HepG2 (cell line): ENCODE results near the gene LIM2. TPM values are rescaled to one million over a fixed set of nuclear protein-coding genes. Genes with fewer than 3 reads are reported as not detected.

ENCODE experiments used
- CBX5 ChIP-seq: sonication (generic); formaldehyde crosslinking; IDR thresholded peaks from 2 replicates; pipeline ENCODE4 v1.4.0; 2020; ENCODE audit warnings: missing genetic modification reagents, borderline replicate concordance
- ELF3 ChIP-seq: IDR thresholded peaks from 2 replicates; pipeline ENCODE4 v1.6.1; 2016; ENCODE audit warnings: missing genetic modification reagents, missing compliant biosample characterization
- KDM5B ChIP-seq: sonication (generic); formaldehyde crosslinking; IDR thresholded peaks from 2 replicates; pipeline ENCODE4 v1.4.0; 2020; ENCODE audit warnings: missing genetic modification reagents, mild to moderate bottlenecking, borderline replicate concordance
- NR2F6 ChIP-seq, 2 experiments: IDR thresholded peaks; 2 replicates each; pipeline ENCODE4 v1.6.1; 2016; ENCODE audit warnings: antibody characterized with exemption in 1 of 2, mild to moderate bottlenecking in 1 of 2
- PITX1 ChIP-seq: sonication (generic); formaldehyde crosslinking; IDR thresholded peaks from 2 replicates; pipeline ENCODE4 v1.5.1; 2020; ENCODE audit warnings: mild to moderate bottlenecking, missing genetic modification reagents
- SMARCC2 ChIP-seq: fragments of 450-650 bp; IDR thresholded peaks from 2 replicates; pipeline ENCODE4 v1.6.1; 2017; ENCODE audit warnings: antibody characterized with exemption, mild to moderate bottlenecking
- THYN1 ChIP-seq: sonication (generic); formaldehyde crosslinking; IDR thresholded peaks from 2 replicates; pipeline ENCODE4 v1.8.1; 2023; ENCODE audit warnings: low read depth, mild to moderate bottlenecking, moderate library complexity, missing genetic modification reagents, borderline replicate concordance
- ZFP1 ChIP-seq: IDR thresholded peaks from 2 replicates; pipeline ENCODE4 v1.6.1; 2016
- ZNF772 ChIP-seq: sonication (generic); formaldehyde crosslinking; IDR thresholded peaks from 2 replicates; pipeline ENCODE4 v1.5.0; 2020; ENCODE audit warnings: mild to moderate bottlenecking, missing genetic modification reagents
- ZNF773 ChIP-seq: sonication (generic); formaldehyde crosslinking; IDR thresholded peaks from 2 replicates; pipeline ENCODE4 v1.4.0; 2020; ENCODE audit warnings: missing genetic modification reagents, borderline replicate concordance
- ZNF878 ChIP-seq: sonication (generic); formaldehyde crosslinking; IDR thresholded peaks from 2 replicates; pipeline ENCODE4 v1.8.1; 2023; ENCODE audit warnings: mild to moderate bottlenecking, missing genetic modification reagents, moderate library complexity
- polyA plus RNA-seq, 8 experiments: library from polyadenylated mRNA; depleted of rRNA in 3 of 8; stranded (reverse) in 7 of 8; unstranded in 1 of 8; fragments of >200 nt; fragmentation: Illumina TruSeq in 4 of 8; extraction: Trizol in 4 of 8; gene quantifications; 2 replicates each; pipeline versions ENCODE4 v1.2.1 to v1.2.3, GENCODE V29; 2011 to 2016; ENCODE audit warnings: low read depth in 4 of 8, missing spikeins in 1 of 8, mixed read lengths in 1 of 8; ENCODE audit not compliant: insufficient read depth in 1 of 8
- total RNA-seq, 5 experiments: library from RNA; depleted of rRNA; stranded (reverse); fragments of >200 nt; fragmentation: Illumina TruSeq; extraction: Trizol; gene quantifications; 2 replicates each; pipeline ENCODE4 v1.2.3, GENCODE V29; 2016; ENCODE audit warnings: low read depth in 1 of 5
- TF ChIP-seq, protein P1 (sequence below): sonication (generic); formaldehyde crosslinking; IDR thresholded peaks from 2 replicates; pipeline ENCODE4 v1.4.0; 2020; ENCODE audit warnings: mild to moderate bottlenecking, missing genetic modification reagents
- TF ChIP-seq, protein P2 (sequence below): sonication (generic); formaldehyde crosslinking; IDR thresholded peaks from 2 replicates; pipeline ENCODE4 v1.5.0; 2020; ENCODE audit warnings: mild to moderate bottlenecking, missing genetic modification reagents, borderline replicate concordance
- TF ChIP-seq, protein P3 (sequence below): IDR thresholded peaks from 2 replicates; pipeline ENCODE4 v1.6.1; 2016; ENCODE audit warnings: low read depth, missing genetic modification reagents, missing compliant biosample characterization
- TF ChIP-seq, protein P4 (sequence below): sonication (generic); formaldehyde crosslinking; IDR thresholded peaks from 2 replicates; pipeline ENCODE4 v1.4.0; 2020; ENCODE audit warnings: missing genetic modification reagents

The LIM2 gene
- total and polyA plus RNA-seq, 2 of the 13 experiments (the other 11 are each of a cell fraction or from before 2014, with no cell fraction given), result 1.3 TPM; not detected in 1

DNA sequence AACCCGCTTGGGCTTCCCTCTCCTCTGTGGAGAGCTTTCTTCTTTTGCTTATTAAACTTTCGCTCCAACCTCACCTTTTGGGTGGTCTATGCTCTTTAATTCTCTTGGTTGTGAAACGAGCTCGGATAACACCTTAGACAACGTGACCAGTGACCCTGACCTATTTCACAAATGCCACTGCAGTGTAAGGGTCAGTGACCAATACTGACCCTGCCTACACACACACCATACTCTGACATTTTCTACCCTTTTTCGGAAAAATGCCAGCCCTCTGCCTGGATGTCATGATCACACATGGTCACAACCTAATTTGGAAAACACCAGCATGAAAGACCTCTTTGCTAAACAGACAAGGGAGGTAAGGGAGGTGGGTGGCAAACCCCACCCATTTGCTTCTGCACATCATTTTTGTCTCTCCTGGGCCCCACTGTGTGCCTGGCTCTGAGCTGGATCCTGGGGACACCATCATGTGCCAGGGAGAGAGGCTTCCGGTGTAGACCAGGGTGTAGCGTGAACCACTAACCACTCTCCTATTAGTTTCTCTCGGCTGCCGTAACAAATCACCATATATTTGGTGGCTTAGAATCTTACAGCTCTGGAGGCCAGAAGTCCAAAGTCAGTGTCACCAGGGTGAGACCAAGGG, 31.5 kb downstream of the LIM2 start (continued):
- TF ChIP-seq, protein P1, sequence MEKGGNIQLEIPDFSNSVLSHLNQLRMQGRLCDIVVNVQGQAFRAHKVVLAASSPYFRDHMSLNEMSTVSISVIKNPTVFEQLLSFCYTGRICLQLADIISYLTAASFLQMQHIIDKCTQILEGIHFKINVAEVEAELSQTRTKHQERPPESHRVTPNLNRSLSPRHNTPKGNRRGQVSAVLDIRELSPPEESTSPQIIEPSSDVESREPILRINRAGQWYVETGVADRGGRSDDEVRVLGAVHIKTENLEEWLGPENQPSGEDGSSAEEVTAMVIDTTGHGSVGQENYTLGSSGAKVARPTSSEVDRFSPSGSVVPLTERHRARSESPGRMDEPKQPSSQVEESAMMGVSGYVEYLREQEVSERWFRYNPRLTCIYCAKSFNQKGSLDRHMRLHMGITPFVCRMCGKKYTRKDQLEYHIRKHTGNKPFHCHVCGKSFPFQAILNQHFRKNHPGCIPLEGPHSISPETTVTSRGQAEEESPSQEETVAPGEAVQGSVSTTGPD (CRISPR knock-in tag), result 0 out of 2 replicates have a peak, but pooled peaks have one; percentile 29
- peak; percentile 67; the same call in 1 of the 2 replicates for TF ChIP-seq ELF3 (CRISPR knock-in tag)
- TF ChIP-seq, protein P2, sequence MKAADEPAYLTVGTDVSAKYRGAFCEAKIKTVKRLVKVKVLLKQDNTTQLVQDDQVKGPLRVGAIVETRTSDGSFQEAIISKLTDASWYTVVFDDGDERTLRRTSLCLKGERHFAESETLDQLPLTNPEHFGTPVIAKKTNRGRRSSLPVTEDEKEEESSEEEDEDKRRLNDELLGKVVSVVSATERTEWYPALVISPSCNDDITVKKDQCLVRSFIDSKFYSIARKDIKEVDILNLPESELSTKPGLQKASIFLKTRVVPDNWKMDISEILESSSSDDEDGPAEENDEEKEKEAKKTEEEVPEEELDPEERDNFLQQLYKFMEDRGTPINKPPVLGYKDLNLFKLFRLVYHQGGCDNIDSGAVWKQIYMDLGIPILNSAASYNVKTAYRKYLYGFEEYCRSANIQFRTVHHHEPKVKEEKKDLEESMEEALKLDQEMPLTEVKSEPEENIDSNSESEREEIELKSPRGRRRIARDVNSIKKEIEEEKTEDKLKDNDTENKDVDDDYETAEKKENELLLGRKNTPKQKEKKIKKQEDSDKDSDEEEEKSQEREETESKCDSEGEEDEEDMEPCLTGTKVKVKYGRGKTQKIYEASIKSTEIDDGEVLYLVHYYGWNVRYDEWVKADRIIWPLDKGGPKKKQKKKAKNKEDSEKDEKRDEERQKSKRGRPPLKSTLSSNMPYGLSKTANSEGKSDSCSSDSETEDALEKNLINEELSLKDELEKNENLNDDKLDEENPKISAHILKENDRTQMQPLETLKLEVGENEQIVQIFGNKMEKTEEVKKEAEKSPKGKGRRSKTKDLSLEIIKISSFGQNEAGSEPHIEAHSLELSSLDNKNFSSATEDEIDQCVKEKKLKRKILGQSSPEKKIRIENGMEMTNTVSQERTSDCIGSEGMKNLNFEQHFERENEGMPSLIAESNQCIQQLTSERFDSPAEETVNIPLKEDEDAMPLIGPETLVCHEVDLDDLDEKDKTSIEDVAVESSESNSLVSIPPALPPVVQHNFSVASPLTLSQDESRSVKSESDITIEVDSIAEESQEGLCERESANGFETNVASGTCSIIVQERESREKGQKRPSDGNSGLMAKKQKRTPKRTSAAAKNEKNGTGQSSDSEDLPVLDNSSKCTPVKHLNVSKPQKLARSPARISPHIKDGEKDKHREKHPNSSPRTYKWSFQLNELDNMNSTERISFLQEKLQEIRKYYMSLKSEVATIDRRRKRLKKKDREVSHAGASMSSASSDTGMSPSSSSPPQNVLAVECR, result peak; percentile 45; the same call in 1 of the 2 replicates
- no peak for TF ChIP-seq ZNF772
- no peak; the same call in 1 of the 2 replicates for TF ChIP-seq ZFP1
- no peak for TF ChIP-seq SMARCC2
- TF ChIP-seq, protein P3, sequence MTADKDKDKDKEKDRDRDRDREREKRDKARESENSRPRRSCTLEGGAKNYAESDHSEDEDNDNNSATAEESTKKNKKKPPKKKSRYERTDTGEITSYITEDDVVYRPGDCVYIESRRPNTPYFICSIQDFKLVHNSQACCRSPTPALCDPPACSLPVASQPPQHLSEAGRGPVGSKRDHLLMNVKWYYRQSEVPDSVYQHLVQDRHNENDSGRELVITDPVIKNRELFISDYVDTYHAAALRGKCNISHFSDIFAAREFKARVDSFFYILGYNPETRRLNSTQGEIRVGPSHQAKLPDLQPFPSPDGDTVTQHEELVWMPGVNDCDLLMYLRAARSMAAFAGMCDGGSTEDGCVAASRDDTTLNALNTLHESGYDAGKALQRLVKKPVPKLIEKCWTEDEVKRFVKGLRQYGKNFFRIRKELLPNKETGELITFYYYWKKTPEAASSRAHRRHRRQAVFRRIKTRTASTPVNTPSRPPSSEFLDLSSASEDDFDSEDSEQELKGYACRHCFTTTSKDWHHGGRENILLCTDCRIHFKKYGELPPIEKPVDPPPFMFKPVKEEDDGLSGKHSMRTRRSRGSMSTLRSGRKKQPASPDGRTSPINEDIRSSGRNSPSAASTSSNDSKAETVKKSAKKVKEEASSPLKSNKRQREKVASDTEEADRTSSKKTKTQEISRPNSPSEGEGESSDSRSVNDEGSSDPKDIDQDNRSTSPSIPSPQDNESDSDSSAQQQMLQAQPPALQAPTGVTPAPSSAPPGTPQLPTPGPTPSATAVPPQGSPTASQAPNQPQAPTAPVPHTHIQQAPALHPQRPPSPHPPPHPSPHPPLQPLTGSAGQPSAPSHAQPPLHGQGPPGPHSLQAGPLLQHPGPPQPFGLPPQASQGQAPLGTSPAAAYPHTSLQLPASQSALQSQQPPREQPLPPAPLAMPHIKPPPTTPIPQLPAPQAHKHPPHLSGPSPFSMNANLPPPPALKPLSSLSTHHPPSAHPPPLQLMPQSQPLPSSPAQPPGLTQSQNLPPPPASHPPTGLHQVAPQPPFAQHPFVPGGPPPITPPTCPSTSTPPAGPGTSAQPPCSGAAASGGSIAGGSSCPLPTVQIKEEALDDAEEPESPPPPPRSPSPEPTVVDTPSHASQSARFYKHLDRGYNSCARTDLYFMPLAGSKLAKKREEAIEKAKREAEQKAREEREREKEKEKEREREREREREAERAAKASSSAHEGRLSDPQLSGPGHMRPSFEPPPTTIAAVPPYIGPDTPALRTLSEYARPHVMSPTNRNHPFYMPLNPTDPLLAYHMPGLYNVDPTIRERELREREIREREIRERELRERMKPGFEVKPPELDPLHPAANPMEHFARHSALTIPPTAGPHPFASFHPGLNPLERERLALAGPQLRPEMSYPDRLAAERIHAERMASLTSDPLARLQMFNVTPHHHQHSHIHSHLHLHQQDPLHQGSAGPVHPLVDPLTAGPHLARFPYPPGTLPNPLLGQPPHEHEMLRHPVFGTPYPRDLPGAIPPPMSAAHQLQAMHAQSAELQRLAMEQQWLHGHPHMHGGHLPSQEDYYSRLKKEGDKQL (CRISPR knock-in tag), result 0 out of 2 replicates have a peak, but pooled peaks have one; percentile 56
- TF ChIP-seq, protein P4, sequence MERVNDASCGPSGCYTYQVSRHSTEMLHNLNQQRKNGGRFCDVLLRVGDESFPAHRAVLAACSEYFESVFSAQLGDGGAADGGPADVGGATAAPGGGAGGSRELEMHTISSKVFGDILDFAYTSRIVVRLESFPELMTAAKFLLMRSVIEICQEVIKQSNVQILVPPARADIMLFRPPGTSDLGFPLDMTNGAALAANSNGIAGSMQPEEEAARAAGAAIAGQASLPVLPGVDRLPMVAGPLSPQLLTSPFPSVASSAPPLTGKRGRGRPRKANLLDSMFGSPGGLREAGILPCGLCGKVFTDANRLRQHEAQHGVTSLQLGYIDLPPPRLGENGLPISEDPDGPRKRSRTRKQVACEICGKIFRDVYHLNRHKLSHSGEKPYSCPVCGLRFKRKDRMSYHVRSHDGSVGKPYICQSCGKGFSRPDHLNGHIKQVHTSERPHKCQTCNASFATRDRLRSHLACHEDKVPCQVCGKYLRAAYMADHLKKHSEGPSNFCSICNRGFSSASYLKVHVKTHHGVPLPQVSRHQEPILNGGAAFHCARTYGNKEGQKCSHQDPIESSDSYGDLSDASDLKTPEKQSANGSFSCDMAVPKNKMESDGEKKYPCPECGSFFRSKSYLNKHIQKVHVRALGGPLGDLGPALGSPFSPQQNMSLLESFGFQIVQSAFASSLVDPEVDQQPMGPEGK (CRISPR knock-in tag), result peak; percentile 62; the same call in 1 of the 2 replicates
- TF ChIP-seq THYN1, result no peak
- peak; percentile 77 for TF ChIP-seq PITX1 (CRISPR knock-in tag)
- TF ChIP-seq ZNF878 (CRISPR knock-in tag), result peak; percentile 20; the same call in 1 of the 2 replicates
- peak; percentile 98 for TF ChIP-seq NR2F6 (IDR thresholded peaks at IDR 0.05)
- TF ChIP-seq NR2F6 (CRISPR knock-in tag; IDR thresholded peaks at IDR 0.05), result peak; percentile 99
- 0 out of 2 replicates have a peak, but pooled peaks have one; percentile 62 for TF ChIP-seq CBX5 (CRISPR knock-in tag)
- no peak for TF ChIP-seq ZNF773
- TF ChIP-seq KDM5B (CRISPR knock-in tag), result 0 out of 2 replicates have a peak, but pooled peaks have one; percentile 35
